ENCODE measurements around the gene ST8SIA5. TPM values are rescaled to one million over a fixed set of nuclear protein-coding genes. Genes with fewer than 3 reads are reported as not detected.

Gene ST8SIA5
- total and polyA plus RNA-seq, 2 of the 4 experiments (the other 2 are of a cell fraction) = 0.03 TPM; not detected in 1

- Histone ChIP-seq H2AFZ (replicated peaks; ENCODE audit: low read length, poor library complexity) (no peak overlapping the region), H3K56ac (ENCODE audit: extremely low read depth, insufficient read depth, low read length) (no peak overlapping the region), H3K27ac (ENCODE audit: insufficient read depth, low read length) (no peak overlapping the region), H3K36me3 (ENCODE audit: control insufficient read depth, insufficient read depth, low read length) (no peaks in the 10 kb centered on the region), H3K4ac (ENCODE audit: low read depth, low read length) (no peak overlapping the region), H3K27me3 (ENCODE audit: control insufficient read depth, insufficient read depth, low read length) (no peaks in the 10 kb centered on the region; the same call in 1 of the 2 replicates), H2BK20ac (ENCODE audit: low read depth, low read length) (no peak overlapping the region), H4K8ac (ENCODE audit: low read depth in 2 of 2, low read length in 2 of 2) (no peak overlapping the region), H3K9me3 (ENCODE audit: control insufficient read depth, insufficient read depth, low read length) (no peaks in the 10 kb centered on the region), H3K4me3 (ENCODE audit: insufficient read depth, low read depth, low read length) (no peak overlapping the region), H3K23ac (ENCODE audit: low read depth, low read length) (no peak overlapping the region), H3K14ac (replicated peaks; ENCODE audit: low read depth, low read length) (no peak overlapping the region), H3K18ac (ENCODE audit: low read depth, low read length) (no peak overlapping the region), H4K20me1 (ENCODE audit: insufficient read depth, low read length) (no peaks in the 10 kb centered on the region), H2BK15ac (ENCODE audit: low read depth, low read length) (no peak overlapping the region), H3K79me1 (ENCODE audit: low read depth in 1 of 2, low read length in 2 of 2) (no peaks in the 10 kb centered on the region), H3K4me2 (ENCODE audit: low read depth, low read length) (no peak overlapping the region), H3K4me1 (ENCODE audit: control insufficient read depth, insufficient read depth, low read length) (peaks cover 4% of the 10 kb centered on the region; the same call in 1 of the 2 replicates), H4K91ac (ENCODE audit: insufficient read depth, low read depth, low read length) (no peak overlapping the region), H4K5ac (ENCODE audit: low read depth, low read length) (no peak overlapping the region), H2BK5ac (ENCODE audit: low read depth, low read length, poor library complexity, severe bottlenecking) (no peak overlapping the region), H2BK120ac (ENCODE audit: low read depth, low read length) (no peak overlapping the region), H2AK9ac (replicated peaks; ENCODE audit: low read depth, low read length, poor library complexity) (no peak overlapping the region), H3K9me1 (ENCODE audit: insufficient read depth, low read length) (peaks cover 10% of the 10 kb centered on the region; the same call in 1 of the 2 replicates), H2AK5ac (ENCODE audit: low read depth, low read length) (no peak overlapping the region), H3K9ac (ENCODE audit: low read depth, low read length) (no peak overlapping the region)
- dilution Hi-C loops (cut with HindIII; ENCODE audit: low sequenced_read_pairs, unreplicated experiment) (no loop called here), in situ Hi-C loops (cut with MboI; ENCODE audit: low sequenced_read_pairs) (no loop called here), intact Hi-C loops (cut with micrococcal nuclease) (no loop called here)
- WGBS, 2 experiments (ENCODE audit: extremely low coverage in 2 of 2, insufficient read length in 1 of 2) = no CpG with 5 or more reads among the region's 5 CpGs
- ChIA-PET POLR2A (ENCODE audit: unreplicated experiment) (no interaction called here), CTCF (interaction anchor here (0.6 kb wide), 1 partner anchor 93 kb away, joined by 3 read pairs; no protein-coding TSS in a partner anchor)
- no peak for ATAC-seq (ENCODE audit: low read depth)
- TF ChIP-seq CTCF (conservative IDR thresholded peaks at IDR 0.05; ENCODE audit: low read depth, low read length) (no peak), POLR2A (IDR thresholded peaks at IDR 0.05; ENCODE audit: low read depth, low read length) (no peak), FOS (IDR thresholded peaks at IDR 0.05; ENCODE audit: low read depth, low read length) (no peak), RCOR1 (IDR thresholded peaks at IDR 0.05; ENCODE audit: insufficient replicate concordance, low read length) (no peak), RAD21 (IDR thresholded peaks at IDR 0.05; ENCODE audit: low read length) (no peak), SMC3 (IDR thresholded peaks at IDR 0.05; ENCODE audit: low read depth, low read length) (no peak), RFX5 (IDR thresholded peaks at IDR 0.05; ENCODE audit: low read depth, low read length) (no peak)
- no peak for DNase-seq
- no TSS peak for BruUV-seq (replicated peaks)
Measured at GRCh38 chr18:46715062-46715461, 41.8 kb downstream of the ST8SIA5 start.
